Measurements from ENCODE around the gene LUZP2.
"Not testable (repeated sequence)": the region's sequence is repeated elsewhere in the genome, so short reads cannot be mapped to it uniquely, and the experiment has no call there.

The LUZP2 gene

DNA sequence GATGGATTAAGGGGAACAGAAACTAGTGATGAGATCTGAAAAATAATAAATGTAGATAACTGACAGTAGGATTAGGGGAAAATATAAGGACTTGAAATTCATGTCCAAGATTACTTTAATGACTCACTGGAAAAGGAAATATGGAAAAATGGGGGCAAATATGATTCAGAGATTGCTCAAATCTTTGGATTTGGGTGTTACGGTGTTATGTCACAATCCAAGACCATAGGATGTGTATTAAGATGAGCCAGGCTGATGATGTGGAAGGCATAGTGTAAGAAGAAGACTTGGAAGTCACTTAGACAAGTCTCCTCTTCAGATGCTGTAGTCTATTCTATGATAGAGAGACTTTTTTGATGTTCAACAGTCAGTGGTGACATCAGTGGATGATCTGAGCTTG, 323.7 kb downstream of the LUZP2 start:
- DNase-seq (ENCODE audit: low spot score), result no peak

DNA sequence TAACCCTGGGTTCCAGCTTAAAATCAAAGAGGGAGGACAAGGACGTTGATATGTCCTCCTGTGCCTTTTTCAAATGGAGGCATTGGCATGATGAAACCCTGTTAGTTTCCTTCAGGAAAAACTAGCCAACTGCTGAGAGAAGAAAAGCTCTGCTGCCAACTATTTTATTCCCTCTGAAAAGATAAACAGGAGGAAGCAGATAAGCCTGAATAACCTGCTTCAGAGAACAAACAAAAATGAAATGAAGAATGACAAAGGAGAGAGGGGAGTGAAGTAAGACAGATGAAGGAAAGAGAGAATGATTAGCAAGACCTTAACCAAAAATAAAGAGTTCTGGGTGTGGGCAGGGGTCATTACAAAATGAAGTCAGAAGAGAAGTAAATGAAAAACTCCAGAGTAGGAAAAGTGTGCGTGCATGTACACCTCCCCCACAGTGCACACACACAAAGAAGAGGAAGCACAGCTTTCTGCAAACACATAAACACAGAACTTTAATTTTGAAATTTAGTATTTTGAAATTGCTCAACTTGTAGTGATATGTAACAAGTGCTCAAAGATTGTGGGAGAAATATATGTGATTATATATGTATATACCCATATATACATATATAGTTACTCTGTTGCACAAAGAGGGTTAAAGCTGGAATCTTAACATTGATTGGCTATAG, 332.2 kb downstream of the LUZP2 start:
- no peak for DNase-seq (ENCODE audit: low spot score)

DNA sequence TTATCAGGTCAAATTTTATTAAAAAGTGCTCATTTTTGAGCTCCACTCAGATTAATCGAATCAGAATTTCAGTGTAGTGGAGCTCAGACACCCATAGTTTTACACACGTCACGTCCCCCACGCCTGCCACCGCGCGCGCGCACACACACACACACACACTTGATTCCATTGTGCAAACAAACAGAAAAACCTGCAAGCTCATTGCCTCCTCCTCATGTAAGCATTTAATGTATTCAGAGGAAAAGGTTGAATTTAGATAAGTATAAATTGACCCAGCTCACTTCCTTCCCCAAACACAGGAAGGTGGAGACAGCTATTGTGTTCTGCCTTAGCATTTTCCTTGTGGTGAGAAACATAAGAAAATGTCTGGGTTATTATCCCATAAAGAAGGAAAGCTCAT, 336.7 kb downstream of the LUZP2 start:
- DNase-seq (ENCODE audit: low spot score), result peak; percentile 14

DNA sequence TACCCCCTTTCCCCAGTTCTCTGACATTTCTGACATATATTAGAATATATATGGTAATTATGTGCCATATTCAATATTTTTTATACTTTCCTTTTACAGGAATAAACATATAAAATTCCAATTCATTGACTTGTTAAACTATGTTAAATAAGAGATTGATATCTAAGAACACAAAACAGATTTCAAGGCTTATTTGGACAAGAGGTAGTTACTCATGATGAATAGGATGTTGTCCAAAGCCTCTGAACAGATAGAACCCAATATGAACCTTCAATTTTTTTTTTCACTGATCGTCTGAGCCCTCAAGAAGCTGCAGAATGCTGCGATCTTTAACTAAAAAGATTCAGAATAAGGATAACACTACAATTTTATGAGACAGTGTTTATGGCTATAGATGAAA, 340.3 kb downstream of the LUZP2 start:
- no peak for DNase-seq (ENCODE audit: low spot score)

DNA sequence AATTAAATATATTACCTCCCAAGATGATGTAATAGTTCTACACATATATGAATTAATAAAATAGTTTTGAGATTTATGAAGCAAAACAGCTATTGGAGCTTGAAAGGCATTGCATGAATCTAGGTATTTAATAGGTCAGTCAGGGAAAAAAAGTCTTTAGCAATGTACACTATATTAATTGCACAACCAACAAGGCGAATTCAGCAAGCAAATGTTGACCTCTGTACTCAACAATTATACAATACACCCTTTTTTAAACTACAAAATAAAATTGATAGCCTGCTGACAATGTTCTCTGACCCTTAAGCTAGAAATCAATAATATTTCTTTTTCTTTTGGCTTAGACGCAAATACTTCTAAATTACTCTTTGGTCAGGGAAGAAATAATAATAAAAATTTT, 345.5 kb downstream of the LUZP2 start:
- no peak for DNase-seq (ENCODE audit: low spot score)

DNA sequence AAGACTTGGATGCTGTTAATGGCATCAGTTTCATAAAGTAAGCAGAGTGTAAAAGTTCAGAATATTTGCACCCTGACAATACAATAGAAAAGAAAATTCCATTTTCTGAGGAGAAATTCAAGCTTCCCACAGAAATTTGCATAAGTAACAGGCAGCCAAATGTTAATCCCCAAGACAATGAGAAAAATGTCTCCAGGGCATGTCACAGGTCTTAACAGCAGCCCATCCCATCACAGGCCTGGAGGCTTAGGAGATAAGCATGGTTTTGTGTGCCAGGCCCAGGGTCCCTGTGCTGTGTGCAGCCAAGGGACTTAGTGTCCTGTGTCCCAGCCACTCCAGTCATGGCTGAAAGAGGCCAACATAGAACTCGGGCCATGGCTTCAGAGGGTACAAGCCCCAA, 347.6 kb downstream of the LUZP2 start:
- DNase-seq (ENCODE audit: low spot score), result no peak

DNA sequence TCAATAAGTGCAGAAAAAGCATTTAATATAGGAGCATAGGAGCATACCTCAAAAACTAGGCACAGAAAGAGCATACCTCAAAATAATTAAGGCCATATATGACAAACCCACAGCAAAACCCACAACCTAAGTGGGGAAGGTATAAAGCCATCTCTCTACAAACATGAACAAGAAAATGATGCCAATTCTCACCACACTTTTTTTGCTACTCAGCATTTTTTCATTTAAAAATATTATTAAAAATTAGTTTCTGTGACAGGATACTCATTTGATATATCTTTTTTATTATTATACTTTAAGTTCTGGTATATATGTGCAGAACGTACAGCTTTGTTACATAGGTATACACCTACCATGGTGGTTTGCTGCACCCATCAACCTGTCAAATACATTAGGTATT, 352.0 kb downstream of the LUZP2 start:
- no peak for DNase-seq (ENCODE audit: low spot score)

DNA sequence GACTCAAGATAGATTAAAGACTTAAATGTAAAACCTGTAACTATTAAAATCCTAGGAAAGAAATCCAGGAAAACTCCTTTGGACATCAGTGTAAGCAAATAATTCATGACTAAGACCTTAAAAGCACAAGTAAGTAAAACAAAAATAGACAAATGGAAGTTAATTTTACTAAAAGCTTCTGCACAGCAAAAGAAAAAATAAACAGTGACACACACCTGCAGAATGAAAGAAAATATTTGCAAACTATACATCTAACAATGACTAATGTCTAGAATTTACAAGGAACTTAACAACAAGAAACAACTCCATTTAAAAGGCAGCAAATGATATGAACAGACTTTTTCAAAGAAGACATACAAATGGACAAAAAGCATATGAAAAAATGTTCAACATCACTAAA, 359.1 kb downstream of the LUZP2 start:
- no peak for DNase-seq (ENCODE audit: low spot score)

DNA sequence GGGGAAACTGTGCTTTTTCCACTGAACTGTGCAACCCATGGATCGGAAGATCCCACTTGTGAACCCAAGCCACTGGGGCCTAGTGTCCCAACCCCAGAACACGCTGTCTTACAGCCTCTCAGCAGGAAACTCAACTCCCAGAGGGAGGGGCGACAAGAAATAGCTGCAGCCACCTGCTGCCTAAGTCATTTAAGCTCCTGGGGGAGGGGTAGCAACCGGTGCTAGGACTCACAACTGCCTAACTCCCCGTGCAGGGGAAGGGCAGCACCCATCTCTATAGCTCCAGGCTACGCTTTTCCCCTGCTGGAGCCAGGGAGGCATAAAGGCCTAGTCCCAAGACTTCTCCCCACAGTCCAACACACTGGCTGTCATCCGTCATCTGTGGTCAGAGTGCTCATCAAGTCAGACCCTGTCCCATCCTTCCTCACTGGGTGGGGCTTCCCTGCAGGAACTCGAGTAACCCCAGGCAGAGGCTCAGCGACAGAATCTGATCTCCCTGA, 363.0 kb downstream of the LUZP2 start:
- DNase-seq (ENCODE audit: low spot score), result no peak

DNA sequence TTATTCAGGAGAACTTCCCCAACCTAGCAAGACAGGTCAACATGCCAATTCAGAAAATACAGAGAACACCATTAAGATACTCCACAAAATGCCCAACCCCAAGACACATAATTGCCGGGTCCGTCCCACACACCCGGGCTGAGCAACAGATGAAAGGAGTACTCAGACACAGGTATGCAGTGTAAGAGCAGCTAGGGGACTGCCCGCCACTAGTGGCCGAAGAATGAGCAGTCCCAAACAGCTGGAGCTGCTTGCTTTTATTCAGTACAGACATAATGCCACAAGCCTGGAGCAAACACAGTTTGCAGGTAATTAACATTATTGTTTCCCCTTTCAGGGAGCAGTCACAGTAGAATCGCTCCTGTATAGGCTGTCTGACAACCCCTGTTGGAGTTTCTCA, 364.6 kb downstream of the LUZP2 start:
- DNase-seq (ENCODE audit: low spot score), result no peak

DNA sequence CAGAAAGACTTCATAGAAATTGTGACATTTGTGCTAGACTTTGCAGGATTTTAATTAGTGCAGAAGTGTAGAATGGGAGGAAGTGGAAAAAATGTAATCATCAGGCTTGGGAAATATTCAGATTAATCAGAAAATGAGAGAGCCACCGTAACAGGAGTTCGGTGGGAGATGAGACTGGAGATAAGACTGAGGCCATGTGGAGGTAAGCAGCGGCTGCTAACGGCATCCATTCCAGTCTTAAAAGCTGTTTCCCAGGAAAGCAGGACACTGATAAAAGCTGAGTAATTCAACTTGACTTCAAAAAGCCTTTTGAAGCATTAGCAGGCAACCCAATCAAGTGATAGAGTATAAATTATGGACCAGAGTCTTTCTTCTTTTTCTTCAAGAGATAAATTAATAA, 369.9 kb downstream of the LUZP2 start:
- DNase-seq (ENCODE audit: low spot score), result no peak

DNA sequence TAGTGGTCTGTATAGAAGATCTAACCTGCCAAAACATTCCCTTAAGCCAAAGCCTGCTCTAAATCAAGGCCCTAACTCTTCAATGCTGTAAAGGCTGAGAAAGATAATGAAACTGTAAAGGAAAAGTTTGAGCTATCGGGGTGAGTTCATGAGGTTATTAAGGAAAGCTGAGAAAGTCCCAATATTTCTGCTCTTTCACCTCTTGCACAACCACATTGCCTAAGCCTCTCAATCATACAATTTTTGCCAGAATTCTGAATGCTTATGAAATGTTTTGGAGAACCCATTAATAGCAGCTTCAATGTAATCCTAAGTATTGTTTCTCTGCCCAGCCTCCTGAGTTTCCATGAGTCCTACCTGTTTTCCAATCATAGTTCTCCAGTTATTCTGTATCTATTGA, 373.2 kb downstream of the LUZP2 start:
- no peak for DNase-seq (ENCODE audit: low spot score)

DNA sequence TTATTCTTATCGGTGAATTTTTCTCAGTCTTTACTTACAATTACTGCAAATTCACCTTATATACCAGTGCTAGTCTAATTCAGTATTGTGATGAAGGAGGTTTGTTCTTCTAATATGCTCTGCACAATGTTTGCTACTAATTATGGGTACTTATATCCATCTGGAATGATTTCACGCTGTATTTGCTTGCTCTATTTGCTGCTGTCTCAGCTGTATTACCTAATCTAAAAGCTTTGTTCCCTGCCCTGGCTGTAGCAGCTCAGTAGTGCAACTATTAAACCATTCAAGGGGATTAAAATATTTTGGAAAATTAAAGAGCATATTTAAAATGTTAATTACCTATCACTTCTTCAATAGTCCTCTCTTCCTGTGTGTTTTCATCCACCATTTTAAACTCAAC, 375.3 kb downstream of the LUZP2 start:
- DNase-seq (ENCODE audit: low spot score), result no peak

DNA sequence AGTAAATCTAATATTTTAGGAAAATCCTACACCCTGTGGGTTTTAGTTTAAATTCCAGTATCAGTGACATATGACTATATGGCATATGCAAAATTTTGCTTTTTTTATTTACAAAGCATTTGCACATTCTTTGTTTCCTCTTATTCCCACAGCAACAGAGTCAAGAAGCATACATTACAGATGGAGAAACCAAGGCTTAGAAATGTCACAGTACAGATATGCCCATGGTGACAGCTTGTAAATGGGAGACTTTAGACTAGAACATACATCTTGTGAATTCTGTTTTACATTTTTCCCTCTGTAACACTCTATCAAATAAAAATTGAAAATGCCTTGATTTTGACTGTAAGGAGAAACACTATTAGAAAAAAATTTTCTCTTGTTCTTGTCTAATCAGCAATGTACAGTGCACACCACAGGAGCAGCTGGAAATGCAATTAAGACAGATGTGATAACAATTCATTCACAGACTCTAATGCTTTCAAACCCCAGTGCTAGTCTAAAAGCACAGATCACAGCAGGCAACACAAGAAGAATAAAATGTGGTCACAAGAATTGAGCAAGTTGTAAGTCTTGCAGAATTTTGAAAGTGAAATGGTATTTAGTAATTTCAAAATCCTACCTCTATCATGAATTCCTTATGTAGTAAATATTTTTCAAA, 375.9 kb downstream of the LUZP2 start:
- no peak for DNase-seq (ENCODE audit: low spot score)

DNA sequence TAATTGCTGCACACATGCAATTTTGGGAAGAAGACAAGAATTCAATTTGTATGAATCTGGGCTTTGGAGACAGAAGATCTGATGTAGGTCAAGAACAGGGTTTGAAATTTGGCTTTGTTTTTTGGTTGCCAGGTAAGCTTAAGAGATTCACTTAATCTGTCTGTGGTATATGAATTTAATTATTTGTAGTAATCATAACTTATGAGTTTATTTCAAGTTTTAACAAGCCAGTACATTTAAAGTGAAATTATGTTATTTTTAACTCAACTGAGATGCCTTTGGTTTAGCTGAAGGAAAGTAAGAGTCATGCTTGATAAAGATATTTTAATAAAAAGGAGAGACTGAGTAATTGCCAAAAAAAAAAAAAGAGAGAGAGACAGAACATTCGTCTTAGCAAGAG, 384.1 kb downstream of the LUZP2 start:
- no peak for DNase-seq (ENCODE audit: low spot score)

DNA sequence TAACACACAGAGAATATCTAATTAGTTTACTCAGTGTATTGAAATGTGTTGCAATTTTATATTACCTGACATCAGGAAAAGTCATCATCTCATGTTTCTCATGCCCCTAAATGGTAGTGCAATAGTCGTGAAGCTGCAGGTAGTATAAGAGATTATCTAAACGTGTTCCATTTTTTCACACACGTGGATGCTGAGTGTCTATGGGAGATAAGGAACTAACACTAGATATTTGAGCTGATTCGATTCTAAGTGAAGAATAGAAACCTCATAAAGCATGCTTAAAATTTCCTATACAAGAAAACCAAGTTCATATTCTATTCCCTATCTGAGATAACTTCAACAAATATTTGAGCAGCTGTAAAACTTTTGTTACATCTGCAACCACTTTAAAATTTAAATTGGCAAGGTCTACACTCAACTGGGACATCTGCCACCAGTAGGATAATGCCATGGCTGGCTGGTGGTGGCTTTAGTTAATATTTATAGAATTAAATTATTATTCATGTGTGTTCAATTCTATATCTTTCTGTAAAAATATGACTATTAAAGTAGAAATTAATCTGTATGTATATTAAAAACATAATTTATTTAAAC, 388.8 kb downstream of the LUZP2 start:
- DNase-seq (ENCODE audit: low spot score), result no peak

DNA sequence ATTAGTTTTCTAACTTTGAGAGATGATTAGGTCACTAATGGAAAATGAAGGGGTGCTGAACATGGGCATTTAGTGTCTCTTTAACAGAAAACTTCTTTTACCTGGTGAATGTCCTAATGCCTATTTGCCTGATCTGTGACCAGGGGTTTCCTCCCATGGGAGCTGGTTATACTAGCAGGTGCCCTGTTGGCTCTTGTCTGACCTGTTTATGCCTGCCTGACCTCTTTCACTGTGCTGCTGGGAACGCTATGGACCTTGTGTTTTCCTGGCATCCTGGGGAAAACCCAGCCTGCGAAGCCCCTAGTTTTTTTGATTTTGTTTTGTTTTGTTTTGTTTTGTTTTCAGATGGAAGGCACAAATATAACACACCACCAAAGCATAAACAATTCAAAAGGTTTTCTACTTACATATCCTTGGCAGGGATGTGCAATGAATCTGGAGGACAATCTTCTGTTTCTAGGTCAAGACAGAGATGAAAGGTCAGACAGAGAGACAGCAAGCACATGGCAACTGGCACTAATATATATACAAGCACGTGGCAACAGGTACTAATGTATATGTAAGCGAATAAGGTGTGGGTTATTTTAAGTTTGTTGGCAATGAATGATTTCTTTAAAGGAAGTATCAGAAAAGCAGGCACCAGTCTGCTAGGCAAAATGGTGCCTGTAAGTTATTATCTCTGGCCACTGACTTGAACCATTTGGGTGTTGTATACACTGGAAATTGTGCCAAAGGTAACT, 390.2 kb downstream of the LUZP2 start:
- DNase-seq (ENCODE audit: low spot score), result no peak

DNA sequence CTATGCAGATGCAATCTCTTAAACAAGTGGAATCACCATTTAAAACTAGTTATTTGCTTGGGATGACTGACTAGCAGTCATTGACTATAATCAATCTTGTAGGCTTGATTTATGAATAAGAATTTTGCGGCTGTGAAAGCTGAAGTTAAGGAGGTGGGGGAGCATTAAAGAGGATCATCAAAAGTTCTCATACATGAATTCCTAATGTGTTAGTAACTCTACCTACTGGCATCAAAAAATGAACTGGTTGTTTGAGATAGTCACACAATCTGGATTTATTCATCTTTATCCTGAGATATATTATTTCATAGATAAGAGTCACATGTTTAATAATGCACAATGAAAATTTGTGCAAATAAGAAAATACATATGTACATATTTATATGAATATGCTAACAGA, 393.6 kb downstream of the LUZP2 start:
- no peak for DNase-seq (ENCODE audit: low spot score)

DNA sequence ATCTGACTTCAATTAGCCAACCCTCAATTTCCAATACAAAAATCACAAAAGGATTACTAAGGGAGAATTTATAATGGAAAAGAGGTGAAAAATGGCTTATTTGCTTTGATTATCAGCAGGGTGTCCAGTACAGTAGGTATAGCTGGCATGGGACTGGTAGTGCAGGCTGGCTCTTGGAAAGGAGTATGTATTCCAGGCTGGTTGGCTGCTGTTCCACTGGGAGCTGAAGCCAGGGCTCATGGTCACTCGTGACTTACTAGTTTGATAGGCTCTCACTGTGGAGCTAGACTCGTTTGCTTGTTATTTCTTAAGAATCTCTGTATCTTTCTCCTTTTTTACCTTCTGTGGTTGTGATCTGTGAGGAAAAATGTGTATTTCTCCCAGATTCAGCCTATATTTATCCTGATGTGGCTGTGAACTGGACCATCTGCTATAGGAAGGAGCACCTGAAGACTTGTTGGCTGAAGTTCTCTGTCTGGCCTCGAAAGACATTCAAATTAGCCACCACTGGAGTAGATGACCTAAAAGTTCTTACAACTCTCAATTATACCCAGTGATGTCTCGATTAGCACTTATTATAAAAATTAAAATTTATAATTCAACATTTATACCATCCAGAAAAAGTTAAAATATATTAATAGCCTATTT, 395.1 kb downstream of the LUZP2 start:
- DNase-seq (ENCODE audit: low spot score), result not testable (repeated sequence)

DNA sequence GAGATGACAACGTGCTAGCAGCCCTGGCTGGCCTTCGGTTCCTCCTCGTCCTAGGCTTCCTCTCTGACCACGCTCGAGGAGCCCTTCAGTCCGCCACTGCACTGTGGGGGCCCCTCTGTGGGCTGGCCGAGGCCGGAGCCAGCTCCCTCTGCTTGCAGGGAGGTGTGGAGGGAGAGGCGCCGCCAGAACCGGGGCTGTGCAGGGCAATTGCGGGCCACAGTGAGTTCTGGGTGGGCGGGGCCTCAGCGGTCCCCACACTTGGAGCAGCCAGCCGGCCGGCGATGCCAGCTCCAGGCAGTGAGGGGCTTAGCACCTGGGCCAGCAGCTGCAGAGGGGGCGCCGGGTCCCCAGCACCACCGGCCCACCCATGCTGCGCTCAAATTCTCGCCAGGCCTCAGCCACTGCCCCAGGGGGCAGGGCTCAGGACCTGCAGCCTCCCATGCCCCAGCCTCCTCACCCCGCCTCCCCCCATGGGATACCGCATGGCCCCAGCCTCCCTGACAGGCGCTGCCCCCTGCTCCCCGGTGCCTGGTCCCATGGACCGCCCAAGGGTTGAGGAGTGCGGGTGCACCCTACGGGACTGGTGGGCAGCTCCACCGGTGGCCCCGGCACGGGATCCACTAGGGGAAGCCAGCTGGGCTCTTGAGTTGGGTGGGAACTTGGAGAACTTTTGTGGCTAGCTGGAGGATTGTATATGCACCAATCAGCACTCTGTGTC, 399.4 kb downstream of the LUZP2 start:
- DNase-seq (ENCODE audit: low spot score), result no peak

DNA sequence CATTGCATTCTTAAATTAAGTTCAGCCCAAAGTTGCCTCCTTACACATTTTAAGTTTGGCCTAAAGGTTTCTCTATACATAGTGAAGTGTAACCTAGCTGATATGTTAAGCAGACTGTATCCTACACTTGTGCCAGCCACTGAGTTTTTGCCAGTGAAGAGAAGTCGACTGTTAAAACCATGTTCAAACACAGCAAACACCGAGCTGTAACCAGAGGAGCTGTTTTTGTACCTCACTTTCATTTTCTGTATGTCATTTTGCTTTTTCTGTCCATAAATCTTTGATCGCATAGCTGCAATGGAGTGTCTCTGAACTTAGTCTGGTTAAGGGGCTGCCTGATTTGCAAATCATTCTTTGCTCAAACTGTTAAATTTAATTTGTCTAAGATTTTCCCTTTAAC, 403.7 kb downstream of the LUZP2 start:
- DNase-seq (ENCODE audit: low spot score), result no peak
